NCI-H2029 (cell line): ENCODE data around the gene C1QTNF12.
"Not testable (repeated sequence)": the region's sequence is repeated elsewhere in the genome, so short reads cannot be mapped to it uniquely, and the experiment has no call there.

Experiments
- DNase-seq: peaks from one replicate; lab custom pipeline; 2025; lab: John Stamatoyannopoulos, UW

C1QTNF12 gene

DNA sequence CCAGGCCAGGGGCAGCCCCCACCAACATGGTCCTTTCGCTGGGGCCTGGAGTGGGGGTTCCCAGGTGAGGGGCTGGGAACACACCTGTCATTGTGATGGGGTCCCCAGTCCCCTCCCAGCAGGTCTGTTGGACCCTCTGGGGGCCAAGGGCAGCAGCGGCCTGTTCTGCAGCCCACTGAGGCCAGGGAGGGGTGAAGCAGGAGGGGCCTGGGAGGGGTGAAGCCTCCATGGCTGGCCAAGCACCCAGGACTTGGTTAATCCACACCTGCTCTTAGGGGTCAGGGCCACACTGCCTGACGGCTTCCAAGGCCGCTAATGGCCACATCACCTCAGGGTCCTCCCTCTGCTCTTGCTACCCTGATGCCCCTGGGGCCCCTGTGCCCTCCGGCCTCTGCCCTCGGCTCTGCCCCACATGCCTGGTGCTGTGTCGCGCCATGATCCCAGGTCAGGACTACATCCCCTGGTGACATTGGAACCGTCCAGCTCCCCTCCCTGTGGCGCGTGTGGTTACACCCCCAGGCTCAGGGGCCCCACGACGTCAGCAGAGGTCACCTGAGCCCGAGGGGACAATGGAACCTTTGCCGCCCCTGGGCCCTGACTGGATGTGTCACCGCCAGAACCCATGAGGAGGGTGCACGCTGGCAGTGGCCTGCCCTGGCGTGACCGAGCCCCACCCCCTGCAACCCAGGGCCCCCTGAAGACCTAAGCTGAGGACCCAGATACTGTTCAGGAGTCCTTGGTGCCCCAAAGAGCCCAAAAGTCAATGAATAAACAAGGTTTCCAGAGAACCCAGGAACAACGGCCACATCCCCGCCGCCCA lies 47.2 kb downstream of the C1QTNF12 start:
- no peak for DNase-seq

- no peak for DNase-seq
Observed at GRCh38 chr1:1198423-1199140, 47.9 kb downstream of the C1QTNF12 start.

GRCh38 chr1:1197551-1198422 lies 48.7 kb downstream of the C1QTNF12 start:
- no peak for DNase-seq

DNA sequence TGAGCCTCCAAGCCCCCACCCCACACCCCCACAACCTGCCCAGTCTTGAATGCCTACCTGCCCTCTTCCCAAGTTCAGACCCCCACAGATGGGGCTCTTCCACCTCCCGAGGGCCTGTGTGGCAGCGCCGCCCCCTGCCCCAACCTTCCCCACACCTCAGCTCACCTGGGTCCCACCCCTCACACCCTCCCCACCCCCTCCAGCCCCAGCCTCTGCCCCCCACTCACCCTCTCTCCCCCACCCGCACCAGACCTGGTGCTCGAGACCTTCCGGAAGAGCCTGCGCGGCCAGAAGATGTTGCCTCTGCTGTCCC lies 49.4 kb downstream of the C1QTNF12 start:
- no peak for DNase-seq

DNA sequence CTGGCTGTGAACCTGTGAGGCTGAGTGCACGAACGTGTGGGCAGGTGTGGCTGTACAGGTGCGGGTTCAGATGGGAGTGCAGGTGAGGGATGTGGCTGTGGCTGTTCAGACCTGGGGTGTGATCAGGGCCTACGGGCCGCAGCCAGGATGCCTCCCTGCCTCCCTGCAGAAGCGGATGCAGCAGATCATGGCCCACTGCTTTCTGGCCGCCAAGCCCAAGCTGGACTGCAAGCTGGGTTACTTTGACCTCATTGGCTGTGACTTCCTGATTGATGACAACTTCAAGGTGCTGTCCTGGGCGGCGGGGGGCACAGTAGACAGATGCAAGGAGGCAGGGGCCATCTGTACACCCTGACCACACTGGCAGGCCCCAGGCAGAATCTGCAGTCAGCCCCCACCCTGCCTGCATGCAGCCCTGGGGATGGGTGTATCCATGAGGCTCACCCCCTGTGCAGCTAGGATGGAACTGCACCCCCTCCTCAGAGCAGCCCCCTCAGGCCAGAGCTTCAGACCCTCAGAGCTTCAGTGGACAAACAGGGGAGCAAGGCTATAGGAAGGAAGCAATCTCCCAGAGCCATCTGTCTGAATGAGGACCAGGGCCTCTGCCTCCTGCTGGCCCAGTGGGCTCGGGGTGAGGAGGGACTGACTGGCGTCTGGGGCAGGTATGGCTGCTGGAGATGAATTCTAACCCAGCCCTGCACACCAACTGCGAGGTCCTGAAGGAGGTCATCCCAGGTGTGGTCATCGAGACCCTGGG lies 49.9 kb downstream of the C1QTNF12 start:
- DNase-seq, result no peak

GRCh38 chr1:1195726-1196125 lies 50.8 kb downstream of the C1QTNF12 start:
- not testable (repeated sequence) for DNase-seq

- DNase-seq, result no peak
Observed at GRCh38 chr1:1194723-1195122, 51.8 kb downstream of the C1QTNF12 start.
